ENCODE data around the gene SNAP47. TPM values are rescaled to one million over a fixed set of nuclear protein-coding genes. Genes with fewer than 3 reads are reported as not detected.

Gene SNAP47
- polyA plus RNA-seq, 1 of the 3 experiments (the other 2 are of a cell fraction): 45.6 TPM

- WGBS (ENCODE audit: low lambda C conversion rate): 94% methylated on average over 6 of the region's 6 CpGs
- ChIA-PET POLR2A (no interaction called here), CTCF (no interaction called here)
- H3K79me2 ChIP-seq (ENCODE audit: insufficient read depth): peaks cover 38% of the 10 kb centered on the region
- no peak overlapping the region for H2AFZ ChIP-seq (ENCODE audit: low read depth)
- no peaks in the 10 kb centered on the region; a peak in 1 of 4 replicates for H3K4me1 ChIP-seq (ENCODE audit: control insufficient read depth in 1 of 2, insufficient read depth in 2 of 2, low read depth in 1 of 2, low read length in 1 of 2)
- TF ChIP-seq RCOR1 (IDR thresholded peaks at IDR 0.05; ENCODE audit: low read length): no peak
- no peak for TF ChIP-seq GATA2 (CRISPR knock-in tag; IDR thresholded peaks at IDR 0.05)
- no peak for TF ChIP-seq POLR2AphosphoS5 (IDR thresholded peaks at IDR 0.05; ENCODE audit: low read depth, low read length)
- no peak for TF ChIP-seq MAX (IDR thresholded peaks at IDR 0.05; ENCODE audit: low read depth)
- no peaks in the 10 kb centered on the region for H3F3A ChIP-seq (replicated peaks; ENCODE audit: insufficient read depth)
- H3K9ac ChIP-seq: no peak overlapping the region
- H3K36me3 ChIP-seq (replicated peaks in 1 of 2; ENCODE audit: control insufficient read depth in 1 of 2, insufficient read depth in 2 of 2, low read length in 1 of 2): peaks cover 6 to 35% of the 10 kb centered on the region in 2 experiments
- no peak for DNase-seq
- H3K9me3 ChIP-seq: no peaks in the 10 kb centered on the region
- H3K4me2 ChIP-seq: no peak overlapping the region
- H3K27ac ChIP-seq (ENCODE audit: low read depth in 2 of 2, low read length in 1 of 2): no peak overlapping the region
- H3K4me3 ChIP-seq (ENCODE audit: low read depth in 2 of 2, low read length in 1 of 2): no peak overlapping the region
- H3K9me2 ChIP-seq: no peaks in the 10 kb centered on the region
- peaks cover 44% of the 10 kb centered on the region; the same call in 1 of the 2 replicates for H4K20me1 ChIP-seq (ENCODE audit: insufficient read depth)
- H3K27me3 ChIP-seq (ENCODE audit: insufficient read depth): no peaks in the 10 kb centered on the region
Observed at GRCh38 chr1:227746676-227747075, 11.4 kb downstream of the SNAP47 start.

DNA sequence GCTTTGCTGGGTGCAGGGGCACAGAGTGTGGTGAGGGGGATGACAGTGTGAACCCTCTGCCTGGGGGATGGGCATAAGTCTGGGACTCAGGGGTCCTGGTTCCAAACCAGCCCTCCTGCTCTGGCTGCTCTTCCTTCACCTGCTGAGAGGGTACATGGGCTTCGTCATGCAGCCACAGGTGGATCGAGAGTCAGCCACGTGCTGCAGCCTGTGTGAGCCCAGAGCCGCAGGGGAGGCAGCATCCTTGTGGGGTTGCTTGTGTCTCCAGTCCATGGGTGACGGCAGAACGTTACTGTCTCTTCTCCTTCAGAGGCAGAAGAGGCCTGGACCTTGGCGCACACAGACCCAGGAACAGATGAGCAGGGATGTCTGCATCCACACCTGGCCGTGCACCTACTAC is 12.1 kb downstream of the SNAP47 start:
- H3K4me1 ChIP-seq (ENCODE audit: control insufficient read depth in 1 of 2, insufficient read depth in 2 of 2, low read depth in 1 of 2, low read length in 1 of 2): no peaks in the 10 kb centered on the region; a peak in 1 of 4 replicates
- no peak for DNase-seq
- CTCF ChIA-PET: no interaction called here
- no peaks in the 10 kb centered on the region for H3F3A ChIP-seq (replicated peaks; ENCODE audit: insufficient read depth)
- no peak overlapping the region for H2AFZ ChIP-seq (ENCODE audit: low read depth)
- H3K9me3 ChIP-seq: no peaks in the 10 kb centered on the region
- H3K4me2 ChIP-seq: no peak overlapping the region
- 86% methylated on average over 7 of the region's 8 CpGs for WGBS (ENCODE audit: low lambda C conversion rate)
- H3K9me2 ChIP-seq: no peaks in the 10 kb centered on the region
- H3K36me3 ChIP-seq (replicated peaks in 1 of 2; ENCODE audit: control insufficient read depth in 1 of 2, insufficient read depth in 2 of 2, low read length in 1 of 2): peaks cover 6 to 39% of the 10 kb centered on the region in 2 experiments
- no peak overlapping the region for H3K27ac ChIP-seq (ENCODE audit: low read depth in 2 of 2, low read length in 1 of 2)
- POLR2A ChIA-PET: no interaction called here
- H3K79me2 ChIP-seq (ENCODE audit: insufficient read depth): peaks cover 34% of the 10 kb centered on the region
- H4K20me1 ChIP-seq (ENCODE audit: insufficient read depth): peaks cover 44% of the 10 kb centered on the region; the same call in 1 of the 2 replicates
- TF ChIP-seq CHD2 (IDR thresholded peaks at IDR 0.05; ENCODE audit: low read length, partially characterized antibody) (no peak), PBX3 (IDR thresholded peaks at IDR 0.05) (no peak), RCOR1 (IDR thresholded peaks at IDR 0.05; ENCODE audit: low read length) (no peak), GABPA (IDR thresholded peaks at IDR 0.05; ENCODE audit: low read depth) (no peak)
- no peak overlapping the region for H3K9ac ChIP-seq
- H3K27me3 ChIP-seq (ENCODE audit: insufficient read depth): no peaks in the 10 kb centered on the region
- no peak overlapping the region for H3K4me3 ChIP-seq (ENCODE audit: low read depth in 2 of 2, low read length in 1 of 2)

GRCh38 chr1:227747948-227748495 is 12.8 kb downstream of the SNAP47 start:
- 96% methylated on average over 14 of the region's 18 CpGs for WGBS (ENCODE audit: low lambda C conversion rate)

More at GRCh38 chr1:227747948-227748495, 12.8 kb downstream of the SNAP47 start:
- no peaks in the 10 kb centered on the region; a peak in 1 of 4 replicates for H3K4me1 ChIP-seq (ENCODE audit: control insufficient read depth in 1 of 2, insufficient read depth in 2 of 2, low read depth in 1 of 2, low read length in 1 of 2)
- H3F3A ChIP-seq (replicated peaks; ENCODE audit: insufficient read depth): no peaks in the 10 kb centered on the region
- peaks cover 41% of the 10 kb centered on the region; the same call in 1 of the 2 replicates for H4K20me1 ChIP-seq (ENCODE audit: insufficient read depth)
- TF ChIP-seq GABPA (IDR thresholded peaks at IDR 0.05; ENCODE audit: low read depth) (no peak), NFIC (IDR thresholded peaks at IDR 0.05; ENCODE audit: borderline replicate concordance) (no peak), RFX5 (IDR thresholded peaks at IDR 0.05; ENCODE audit: low read length) (no peak), SIN3A (IDR thresholded peaks at IDR 0.05; ENCODE audit: borderline replicate concordance, low read depth, low read length) (no peak), CTCF (IDR thresholded peaks at IDR 0.05) (no peak), ELF1 (IDR thresholded peaks at IDR 0.05) (no peak), YY1 (IDR thresholded peaks at IDR 0.05; ENCODE audit: low read depth) (no peak), RXRA (IDR thresholded peaks at IDR 0.05; ENCODE audit: borderline replicate concordance, low read depth) (no peak)
- TF ChIP-seq, protein P1, sequence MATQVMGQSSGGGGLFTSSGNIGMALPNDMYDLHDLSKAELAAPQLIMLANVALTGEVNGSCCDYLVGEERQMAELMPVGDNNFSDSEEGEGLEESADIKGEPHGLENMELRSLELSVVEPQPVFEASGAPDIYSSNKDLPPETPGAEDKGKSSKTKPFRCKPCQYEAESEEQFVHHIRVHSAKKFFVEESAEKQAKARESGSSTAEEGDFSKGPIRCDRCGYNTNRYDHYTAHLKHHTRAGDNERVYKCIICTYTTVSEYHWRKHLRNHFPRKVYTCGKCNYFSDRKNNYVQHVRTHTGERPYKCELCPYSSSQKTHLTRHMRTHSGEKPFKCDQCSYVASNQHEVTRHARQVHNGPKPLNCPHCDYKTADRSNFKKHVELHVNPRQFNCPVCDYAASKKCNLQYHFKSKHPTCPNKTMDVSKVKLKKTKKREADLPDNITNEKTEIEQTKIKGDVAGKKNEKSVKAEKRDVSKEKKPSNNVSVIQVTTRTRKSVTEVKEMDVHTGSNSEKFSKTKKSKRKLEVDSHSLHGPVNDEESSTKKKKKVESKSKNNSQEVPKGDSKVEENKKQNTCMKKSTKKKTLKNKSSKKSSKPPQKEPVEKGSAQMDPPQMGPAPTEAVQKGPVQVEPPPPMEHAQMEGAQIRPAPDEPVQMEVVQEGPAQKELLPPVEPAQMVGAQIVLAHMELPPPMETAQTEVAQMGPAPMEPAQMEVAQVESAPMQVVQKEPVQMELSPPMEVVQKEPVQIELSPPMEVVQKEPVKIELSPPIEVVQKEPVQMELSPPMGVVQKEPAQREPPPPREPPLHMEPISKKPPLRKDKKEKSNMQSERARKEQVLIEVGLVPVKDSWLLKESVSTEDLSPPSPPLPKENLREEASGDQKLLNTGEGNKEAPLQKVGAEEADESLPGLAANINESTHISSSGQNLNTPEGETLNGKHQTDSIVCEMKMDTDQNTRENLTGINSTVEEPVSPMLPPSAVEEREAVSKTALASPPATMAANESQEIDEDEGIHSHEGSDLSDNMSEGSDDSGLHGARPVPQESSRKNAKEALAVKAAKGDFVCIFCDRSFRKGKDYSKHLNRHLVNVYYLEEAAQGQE (IDR thresholded peaks at IDR 0.05; ENCODE audit: low read depth, low read length): no peak
- no peaks in the 10 kb centered on the region for H3K9me3 ChIP-seq
- no peak overlapping the region for H3K27ac ChIP-seq (ENCODE audit: low read depth in 2 of 2, low read length in 1 of 2)
- H3K4me3 ChIP-seq (ENCODE audit: low read depth in 2 of 2, low read length in 1 of 2): no peak overlapping the region
- peaks cover 6 to 45% of the 10 kb centered on the region in 2 experiments for H3K36me3 ChIP-seq (replicated peaks in 1 of 2; ENCODE audit: control insufficient read depth in 1 of 2, insufficient read depth in 2 of 2, low read length in 1 of 2)
- H3K4me2 ChIP-seq: no peak overlapping the region
- ChIA-PET CTCF (interaction anchor here (1.0 kb wide), 1 partner anchor 14 kb away, joined by 4 read pairs; no protein-coding TSS in a partner anchor), POLR2A (no interaction called here)
- H3K9ac ChIP-seq: no peak overlapping the region
- no peak overlapping the region for H2AFZ ChIP-seq (ENCODE audit: low read depth)
- H3K79me2 ChIP-seq (ENCODE audit: insufficient read depth): peaks cover 31% of the 10 kb centered on the region
- DNase-seq: no peak
- no peaks in the 10 kb centered on the region for H3K27me3 ChIP-seq (ENCODE audit: insufficient read depth)
- H3K9me2 ChIP-seq: no peaks in the 10 kb centered on the region
